Right renal cortex interstitium (tissue), 3 donors: ENCODE results near the gene GPC3. TPM values are rescaled to one million over a fixed set of nuclear protein-coding genes. Genes with fewer than 3 reads are reported as not detected.
"Not testable (repeated sequence)": the region's sequence is repeated elsewhere in the genome, so short reads cannot be mapped to it uniquely, and the experiment has no call there.

ENCODE experiments used
- DNase-seq, 3 donors: peaks; one replicate each; pipeline ENCODE4 v3.0.0-alpha.2; 2013; ENCODE audit warnings: low read depth in 3 of 3, low spot score in 2 of 3
- polyA plus RNA-seq, 3 donors: library from polyadenylated mRNA; unstranded; fragments of 120-200 nt; gene quantifications; one replicate each; pipeline ENCODE4 v1.2.1, GENCODE V29; 2013; ENCODE audit not compliant: insufficient read length in 3 of 3

Gene GPC3
- polyA plus RNA-seq, 3 donors: 1,260 to 1,341 (median 1,339) TPM

GRCh38 chrX:133792198-133792953 lies 193.0 kb downstream of the GPC3 start:
- peak; percentile 17 to 50 (median 41) for DNase-seq

- no peak for DNase-seq
Observed at GRCh38 chrX:133789829-133790228, 195.6 kb downstream of the GPC3 start.

- DNase-seq: no peak
Observed at GRCh38 chrX:133786382-133786781, 199.0 kb downstream of the GPC3 start.

GRCh38 chrX:133783274-133783673 lies 202.1 kb downstream of the GPC3 start:
- DNase-seq: no peak

- DNase-seq: no peak
Observed at GRCh38 chrX:133781174-133781573, 204.2 kb downstream of the GPC3 start.

- no peak for DNase-seq
Observed at GRCh38 chrX:133776072-133776471, 209.3 kb downstream of the GPC3 start.

GRCh38 chrX:133774807-133775206 lies 210.6 kb downstream of the GPC3 start:
- no peak for DNase-seq

- no peak for DNase-seq
Observed at GRCh38 chrX:133771086-133771646, 214.2 kb downstream of the GPC3 start.

- not testable (repeated sequence) for DNase-seq
Observed at GRCh38 chrX:133762976-133763548, 222.3 kb downstream of the GPC3 start.

- DNase-seq: no peak
Observed at GRCh38 chrX:133754657-133755056, 230.7 kb downstream of the GPC3 start.

GRCh38 chrX:133749951-133750350 lies 235.4 kb downstream of the GPC3 start:
- no peak for DNase-seq

GRCh38 chrX:133749370-133749769 lies 236.0 kb downstream of the GPC3 start:
- no peak for DNase-seq

- no peak for DNase-seq
Observed at GRCh38 chrX:133747196-133747595, 238.2 kb downstream of the GPC3 start.

GRCh38 chrX:133746593-133746992 lies 238.8 kb downstream of the GPC3 start:
- no peak for DNase-seq

GRCh38 chrX:133745349-133745748 lies 240.0 kb downstream of the GPC3 start:
- DNase-seq: no peak

- no peak for DNase-seq
Observed at GRCh38 chrX:133742602-133743305, 242.6 kb downstream of the GPC3 start.

GRCh38 chrX:133741303-133741702 lies 244.1 kb downstream of the GPC3 start:
- no peak for DNase-seq

- DNase-seq: no peak
Observed at GRCh38 chrX:133726642-133727041, 258.8 kb downstream of the GPC3 start.

GRCh38 chrX:133726211-133726630 lies 259.2 kb downstream of the GPC3 start:
- DNase-seq: no peak

GRCh38 chrX:133723930-133724329 lies 261.5 kb downstream of the GPC3 start:
- no peak for DNase-seq

GRCh38 chrX:133722756-133723155 lies 262.6 kb downstream of the GPC3 start:
- no peak for DNase-seq
